ACC112 (cell line): ENCODE results near the gene MINK1.

Experiments used
- H2AFZ ChIP-seq: fragments of 200-600 bp; sonication (generic); one replicate; pipeline ENCODE4 v1.6.0; 2017; ENCODE audit warnings: antibody characterized with exemption, low read length; ENCODE audit not compliant: unreplicated experiment
- H3K27ac ChIP-seq: fragments of 200-600 bp; sonication (generic); 2 replicates; pipeline ENCODE4 v1.5.1; 2014; ENCODE audit warnings: low read depth, mild to moderate bottlenecking, antibody characterized with exemption, low read length, moderate library complexity
- H3K27me3 ChIP-seq: fragments of 200-600 bp; sonication (generic); 2 replicates; pipeline ENCODE4 v1.6.1; 2014; ENCODE audit warnings: mild to moderate bottlenecking, antibody characterized with exemption, low read length, moderate library complexity, mixed read lengths; ENCODE audit not compliant: insufficient read depth
- H3K36me3 ChIP-seq: fragments of 200-600 bp; sonication (generic); 2 replicates; pipeline ENCODE4 v1.6.1; 2016; ENCODE audit warnings: mild to moderate bottlenecking, antibody characterized with exemption, low read length, moderate library complexity, mixed read lengths; ENCODE audit not compliant: insufficient read depth
- H3K4me1 ChIP-seq: fragments of 200-600 bp; sonication (generic); one replicate; pipeline ENCODE4 v1.6.1; 2016; ENCODE audit warnings: low read length, mixed read lengths; ENCODE audit not compliant: insufficient read depth, unreplicated experiment, control insufficient read depth
- H3K4me3 ChIP-seq: fragments of 200-600 bp; sonication (generic); 2 replicates; pipeline ENCODE4 v1.5.1; 2014; ENCODE audit warnings: mild to moderate bottlenecking, low read depth, low read length
- H3K79me2 ChIP-seq: fragments of 200-600 bp; sonication (generic); one replicate; pipeline ENCODE4 v1.6.0; 2016; ENCODE audit warnings: low read length; ENCODE audit not compliant: control insufficient read depth, unreplicated experiment, insufficient read depth

MINK1 gene

GRCh38 chr17:4934173-4934979 is 101.2 kb downstream of the MINK1 start:
- Histone ChIP-seq H3K36me3 (peaks cover 3% of the 10 kb centered on the region; the same call in 1 of the 2 replicates), H3K27ac (no peak overlapping the region), H3K79me2 (peaks cover 16% of the 10 kb centered on the region), H3K4me3 (no peak overlapping the region), H2AFZ (no peak overlapping the region), H3K27me3 (no peaks in the 10 kb centered on the region), H3K4me1 (peaks cover 18% of the 10 kb centered on the region)

GRCh38 chr17:4935650-4936049 is 102.5 kb downstream of the MINK1 start:
- H3K4me1 ChIP-seq: peaks cover 18% of the 10 kb centered on the region
- H3K27me3 ChIP-seq: no peaks in the 10 kb centered on the region
- H3K79me2 ChIP-seq: peaks cover 17% of the 10 kb centered on the region
- no peak overlapping the region for H3K27ac ChIP-seq
- no peak overlapping the region for H2AFZ ChIP-seq
- no peak overlapping the region for H3K4me3 ChIP-seq
- H3K36me3 ChIP-seq: peaks cover 3% of the 10 kb centered on the region; the same call in 1 of the 2 replicates

- Histone ChIP-seq H2AFZ (no peak overlapping the region), H3K27me3 (no peaks in the 10 kb centered on the region), H3K27ac (no peak overlapping the region), H3K36me3 (no peaks in the 10 kb centered on the region), H3K4me1 (peaks cover 20% of the 10 kb centered on the region), H3K4me3 (no peak overlapping the region), H3K79me2 (peaks cover 25% of the 10 kb centered on the region)
Observed at GRCh38 chr17:4936436-4936835, 103.3 kb downstream of the MINK1 start.

DNA sequence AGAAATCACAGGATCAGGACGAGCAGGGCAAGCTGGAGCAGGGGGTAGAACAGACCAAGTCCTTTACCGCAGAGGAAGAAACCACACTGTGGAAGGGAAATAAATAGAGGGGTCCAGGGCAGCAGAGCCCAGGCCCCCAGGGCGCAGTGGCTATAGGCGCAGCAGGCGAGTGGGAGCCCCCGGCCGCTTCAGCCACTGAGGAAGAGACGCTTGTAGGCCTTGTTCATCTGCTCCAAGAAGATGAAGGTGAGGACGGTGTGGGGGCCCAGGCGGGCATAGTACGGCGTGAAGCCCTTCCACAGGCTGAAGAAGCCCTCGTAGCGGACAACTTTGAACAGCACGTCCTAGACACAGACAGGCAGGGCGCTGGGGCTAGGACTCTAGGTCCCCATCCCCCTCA is 104.4 kb downstream of the MINK1 start:
- H3K27me3 ChIP-seq: no peaks in the 10 kb centered on the region
- H3K27ac ChIP-seq: no peak overlapping the region
- H2AFZ ChIP-seq: no peak overlapping the region
- peaks cover 31% of the 10 kb centered on the region for H3K4me1 ChIP-seq
- H3K4me3 ChIP-seq: no peak overlapping the region
- no peaks in the 10 kb centered on the region for H3K36me3 ChIP-seq
- H3K79me2 ChIP-seq: peaks cover 35% of the 10 kb centered on the region

DNA sequence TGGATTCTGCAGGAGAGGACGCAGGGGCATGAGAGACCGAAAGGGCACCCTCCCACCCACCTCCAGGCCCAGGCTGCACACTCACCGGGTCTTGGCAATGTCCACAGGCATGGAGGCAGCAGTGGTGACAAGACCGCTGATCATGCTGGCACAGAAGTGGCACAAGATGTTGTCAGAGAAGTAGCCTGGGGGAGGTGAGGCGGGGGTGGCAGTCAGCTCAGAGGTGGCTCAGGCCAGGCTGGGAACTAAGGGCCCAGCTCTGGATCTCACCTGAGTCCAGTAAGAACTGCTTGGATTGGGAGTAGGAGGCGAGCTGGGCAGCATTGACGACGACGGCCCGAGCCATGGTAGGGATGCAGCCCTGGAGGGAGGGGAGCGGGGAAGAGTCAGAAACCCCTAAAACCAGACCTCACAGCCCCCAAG is 104.9 kb downstream of the MINK1 start:
- Histone ChIP-seq H3K36me3 (no peaks in the 10 kb centered on the region), H3K4me1 (peaks cover 36% of the 10 kb centered on the region), H3K27me3 (no peaks in the 10 kb centered on the region), H2AFZ (no peak overlapping the region), H3K79me2 (peaks cover 40% of the 10 kb centered on the region), H3K27ac (no peak overlapping the region), H3K4me3 (peak overlapping the region; percentile 87; the same call in 1 of the 2 replicates)

- peak overlapping the region; percentile 87 for H3K4me3 ChIP-seq
- peaks cover 47% of the 10 kb centered on the region for H3K79me2 ChIP-seq
- peak overlapping the region; percentile 82 for H2AFZ ChIP-seq
- H3K27ac ChIP-seq: peak overlapping the region; percentile 89; the same call in 1 of the 2 replicates
- peaks cover 39% of the 10 kb centered on the region for H3K4me1 ChIP-seq
- H3K27me3 ChIP-seq: no peaks in the 10 kb centered on the region
- no peaks in the 10 kb centered on the region for H3K36me3 ChIP-seq
Observed at GRCh38 chr17:4938688-4939545, 105.8 kb downstream of the MINK1 start.

DNA sequence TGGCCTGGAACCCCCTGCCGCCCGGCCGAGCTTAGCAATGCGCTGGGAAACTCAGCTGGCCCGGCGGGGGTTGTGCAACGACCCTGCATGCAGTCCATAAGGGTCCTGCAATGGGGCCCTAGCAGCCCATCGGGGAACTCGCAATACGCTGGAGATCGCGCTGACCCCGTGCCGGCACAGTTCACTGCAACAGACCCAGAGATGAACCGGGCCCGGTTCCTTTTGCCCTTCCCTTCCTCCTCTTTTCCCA is 106.3 kb downstream of the MINK1 start:
- Histone ChIP-seq H3K27me3 (no peaks in the 10 kb centered on the region), H2AFZ (peak overlapping the region; percentile 82), H3K27ac (peak overlapping the region; percentile 89), H3K36me3 (no peaks in the 10 kb centered on the region), H3K4me3 (peak overlapping the region; percentile 87), H3K79me2 (peaks cover 53% of the 10 kb centered on the region), H3K4me1 (peaks cover 39% of the 10 kb centered on the region)

- Histone ChIP-seq H3K27ac (peak within 1 kb of the TSS; percentile 89), H3K79me2 (peaks cover 58% of the 10 kb centered on the region), H3K4me1 (peaks cover 42% of the 10 kb centered on the region), H3K4me3 (peak within 1 kb of the TSS; percentile 87), H3K36me3 (no peaks in the 10 kb centered on the region), H3K27me3 (no peaks in the 10 kb centered on the region), H2AFZ (peak within 1 kb of the TSS; percentile 82)
Observed at GRCh38 chr17:4939796-4940554, 106.8 kb downstream of the MINK1 start, which contains the start of the genes RNF167 and SLC25A11. RNF167 (plus strand) TSS chr17:4940268; CDS start chr17:4940910, 642 bp downstream. SLC25A11 (minus strand) TSS chr17:4940046; CDS start chr17:4939910, 136 bp downstream.

- peaks cover 64% of the 10 kb centered on the region for H3K79me2 ChIP-seq
- peak overlapping the region; percentile 87 for H3K4me3 ChIP-seq
- H3K27ac ChIP-seq: peak overlapping the region; percentile 89
- no peaks in the 10 kb centered on the region for H3K27me3 ChIP-seq
- H3K4me1 ChIP-seq: peaks cover 48% of the 10 kb centered on the region
- H2AFZ ChIP-seq: peak overlapping the region; percentile 18
- no peaks in the 10 kb centered on the region; the same call in 1 of the 2 replicates for H3K36me3 ChIP-seq
Observed at GRCh38 chr17:4940555-4941318, 107.6 kb downstream of the MINK1 start.

- no peak overlapping the region for H2AFZ ChIP-seq
- peak overlapping the region; percentile 89 for H3K27ac ChIP-seq
- H3K4me1 ChIP-seq: peaks cover 52% of the 10 kb centered on the region
- no peaks in the 10 kb centered on the region for H3K27me3 ChIP-seq
- H3K36me3 ChIP-seq: peaks cover 3% of the 10 kb centered on the region; the same call in 1 of the 2 replicates
- H3K79me2 ChIP-seq: peaks cover 69% of the 10 kb centered on the region
- peak overlapping the region; percentile 87 for H3K4me3 ChIP-seq
Observed at GRCh38 chr17:4941319-4941610, 108.1 kb downstream of the MINK1 start.
